MG63 (cell line): ENCODE data around the gene CBFB. TPM values are rescaled to one million over a fixed set of nuclear protein-coding genes. Genes with fewer than 3 reads are reported as not detected.

ENCODE experiments used
- DNase-seq: peaks from one replicate; pipeline ENCODE4 v3.0.0-alpha.2; 2020
- H3K27me3 ChIP-seq: fragments of 250-450 bp; sonication (Bioruptor Pico); 2 replicates; pipeline ENCODE4 v1.5.1; 2020; ENCODE audit warnings: mild to moderate bottlenecking, moderate library complexity
- H3K36me3 ChIP-seq: fragments of 250-450 bp; sonication (Bioruptor Pico); 2 replicates; pipeline ENCODE4 v1.5.1; 2020; ENCODE audit warnings: mild to moderate bottlenecking, moderate library complexity
- H3K4me3 ChIP-seq: fragments of 250-450 bp; sonication (Bioruptor Pico); 2 replicates; pipeline ENCODE4 v1.5.1; 2020; ENCODE audit warnings: mild to moderate bottlenecking, moderate library complexity
- H3K9me3 ChIP-seq: fragments of 250-450 bp; sonication (Bioruptor Pico); 2 replicates; pipeline ENCODE4 v1.5.1; 2020; ENCODE audit warnings: mild to moderate bottlenecking, moderate library complexity
- total RNA-seq: library from RNA; depleted of rRNA; stranded (reverse); fragments of >200 nt; shearing (Covaris generic); gene quantifications from 2 replicates; pipeline ENCODE4 v1.2.3, GENCODE V29; 2014; ENCODE audit warnings: low replicate concordance

Gene CBFB
- total RNA-seq, 1 experiment from 2014 or later, result 15.8 TPM

DNA sequence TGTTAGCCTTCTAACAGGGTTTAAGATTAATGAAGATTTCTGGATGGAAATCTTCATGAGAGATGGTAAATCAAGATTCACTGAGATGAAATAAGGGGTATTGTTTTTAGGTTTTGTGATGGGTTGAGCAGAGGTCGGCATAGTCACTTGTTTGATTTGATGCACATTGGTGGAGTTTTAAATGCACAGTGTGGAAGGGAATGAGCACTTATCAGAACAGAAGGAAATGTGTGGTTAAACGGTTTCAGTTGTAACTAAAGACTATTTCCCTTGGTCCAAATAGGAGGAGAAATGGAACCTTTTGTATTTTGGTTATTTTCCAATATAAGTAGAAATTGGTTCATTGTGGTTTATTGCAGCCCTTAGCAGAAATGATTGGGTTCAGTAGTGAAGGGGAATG lies 34.1 kb downstream of the CBFB start:
- DNase-seq, result no peak
- peaks cover 21% of the 10 kb centered on the region for H3K36me3 ChIP-seq
- H3K9me3 ChIP-seq, result no peaks in the 10 kb centered on the region
- no peak overlapping the region for H3K4me3 ChIP-seq
- no peaks in the 10 kb centered on the region for H3K27me3 ChIP-seq

DNA sequence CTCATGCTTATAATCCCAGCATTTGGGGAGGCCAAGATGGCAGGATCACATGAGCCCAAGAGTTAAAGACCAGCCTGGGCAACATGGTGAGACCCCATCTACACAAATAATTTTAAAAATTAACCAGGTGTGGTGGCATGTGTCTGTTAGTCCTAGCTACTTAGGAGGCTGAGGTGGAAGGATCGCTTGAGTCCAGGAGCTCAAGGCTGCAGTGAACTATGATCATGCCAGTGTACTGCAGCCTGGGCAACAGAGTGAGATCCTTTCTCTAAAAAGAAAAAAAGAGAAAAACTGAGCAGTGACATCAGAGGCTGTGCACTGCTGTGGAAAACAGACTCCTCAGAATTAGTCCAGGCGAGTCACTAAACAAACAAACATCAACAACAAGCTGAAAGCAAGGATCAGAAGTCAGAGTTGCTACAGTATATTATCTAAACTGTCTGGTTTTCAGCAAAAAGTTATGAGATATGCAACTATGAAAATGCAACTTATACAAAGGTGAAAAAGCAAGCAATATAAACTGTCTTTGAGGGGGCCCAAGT lies 39.3 kb downstream of the CBFB start:
- H3K27me3 ChIP-seq, result no peaks in the 10 kb centered on the region
- H3K4me3 ChIP-seq, result no peak overlapping the region
- peaks cover 29% of the 10 kb centered on the region for H3K36me3 ChIP-seq
- H3K9me3 ChIP-seq, result no peaks in the 10 kb centered on the region
- no peak for DNase-seq

DNA sequence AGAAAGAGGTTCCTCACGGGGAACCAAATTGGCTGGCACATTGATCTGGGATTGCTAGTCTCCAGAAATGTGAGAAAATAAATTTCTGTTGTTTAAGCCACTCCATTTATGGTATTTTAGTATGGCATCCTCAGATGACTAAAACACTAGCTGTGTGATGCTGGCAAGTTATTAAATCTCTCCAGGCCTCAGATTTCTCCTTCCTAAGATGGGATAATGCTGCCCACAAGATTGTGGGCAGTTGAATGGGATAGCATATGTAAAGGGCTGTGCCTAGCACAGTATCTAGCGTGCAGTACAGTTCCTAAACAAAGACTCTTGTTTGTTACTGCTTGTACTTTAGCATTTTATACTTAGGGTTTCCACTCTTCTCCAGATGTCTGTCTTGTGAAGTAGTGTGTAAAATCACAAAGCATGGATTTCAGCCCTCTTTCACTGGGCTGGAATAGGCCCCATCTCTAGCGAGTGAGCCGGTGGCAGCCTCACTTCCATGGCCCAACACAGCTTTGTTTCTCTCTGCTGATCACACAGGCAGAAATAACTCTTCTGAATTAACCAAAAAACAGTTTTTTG lies 42.6 kb downstream of the CBFB start:
- Histone ChIP-seq H3K4me3 (no peak overlapping the region), H3K27me3 (no peaks in the 10 kb centered on the region), H3K9me3 (no peaks in the 10 kb centered on the region), H3K36me3 (peaks cover 29% of the 10 kb centered on the region)
- DNase-seq, result no peak

DNA sequence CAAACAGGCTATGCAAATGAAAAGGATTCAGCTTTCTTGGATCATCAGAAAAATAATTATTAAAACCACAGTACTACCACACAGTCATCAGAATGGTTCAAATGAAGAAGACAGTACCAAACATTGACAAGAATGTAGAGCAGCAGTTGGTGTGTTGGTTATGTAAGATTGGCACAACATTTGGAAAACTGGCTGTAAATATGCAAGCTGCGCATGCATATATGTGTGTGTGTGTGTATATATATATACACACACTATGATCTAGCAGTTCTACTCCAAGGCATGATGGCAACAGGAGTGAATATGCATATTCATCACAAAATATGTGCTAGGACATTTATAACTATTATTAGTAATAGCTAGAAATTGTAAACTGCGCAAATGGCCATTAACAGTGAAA lies 46.4 kb downstream of the CBFB start:
- peaks cover 9% of the 10 kb centered on the region for H3K36me3 ChIP-seq
- no peak for DNase-seq
- no peak overlapping the region for H3K4me3 ChIP-seq
- no peaks in the 10 kb centered on the region for H3K27me3 ChIP-seq
- H3K9me3 ChIP-seq, result no peaks in the 10 kb centered on the region

DNA sequence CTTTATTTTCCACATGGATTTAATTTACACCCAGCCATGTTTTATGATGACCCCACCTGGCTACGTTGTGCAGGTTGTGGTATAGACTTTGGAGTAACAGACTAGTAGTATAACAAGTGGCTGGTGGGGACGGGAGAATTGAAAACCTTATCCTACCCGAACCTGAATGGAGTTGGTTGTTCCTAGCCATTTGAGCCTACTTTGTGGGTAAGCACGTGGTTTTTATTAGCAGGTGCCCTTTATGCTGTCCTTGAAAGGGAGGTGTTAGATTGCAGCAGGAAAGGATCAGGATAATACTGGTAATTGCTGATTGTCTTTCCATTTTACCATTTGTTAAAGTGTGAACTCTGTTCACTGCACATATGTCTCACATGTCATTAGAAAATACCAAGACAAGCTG lies 48.9 kb downstream of the CBFB start:
- DNase-seq, result no peak
- Histone ChIP-seq H3K4me3 (no peak overlapping the region), H3K27me3 (no peaks in the 10 kb centered on the region), H3K9me3 (no peaks in the 10 kb centered on the region), H3K36me3 (peaks cover 7% of the 10 kb centered on the region)

DNA sequence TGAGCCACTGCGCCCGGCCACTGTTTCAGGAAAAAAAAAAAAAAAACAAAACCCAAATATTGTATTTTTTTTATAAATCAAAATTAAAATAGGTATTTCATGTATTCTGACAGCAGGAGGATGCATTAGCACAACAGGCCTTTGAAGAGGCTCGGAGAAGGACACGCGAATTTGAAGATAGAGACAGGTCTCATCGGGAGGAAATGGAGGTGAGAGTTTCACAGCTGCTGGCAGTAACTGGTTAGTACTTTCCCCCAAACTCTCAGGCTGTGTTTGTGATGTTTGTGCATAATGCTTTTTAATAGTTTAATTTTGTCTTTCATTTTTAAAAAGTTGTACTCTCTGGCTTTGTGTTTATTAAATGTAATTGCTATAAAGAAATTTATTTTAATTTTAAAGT lies 53.2 kb downstream of the CBFB start:
- Histone ChIP-seq H3K4me3 (no peak overlapping the region), H3K36me3 (peaks cover 6% of the 10 kb centered on the region), H3K9me3 (no peaks in the 10 kb centered on the region), H3K27me3 (no peaks in the 10 kb centered on the region)
- DNase-seq, result no peak

DNA sequence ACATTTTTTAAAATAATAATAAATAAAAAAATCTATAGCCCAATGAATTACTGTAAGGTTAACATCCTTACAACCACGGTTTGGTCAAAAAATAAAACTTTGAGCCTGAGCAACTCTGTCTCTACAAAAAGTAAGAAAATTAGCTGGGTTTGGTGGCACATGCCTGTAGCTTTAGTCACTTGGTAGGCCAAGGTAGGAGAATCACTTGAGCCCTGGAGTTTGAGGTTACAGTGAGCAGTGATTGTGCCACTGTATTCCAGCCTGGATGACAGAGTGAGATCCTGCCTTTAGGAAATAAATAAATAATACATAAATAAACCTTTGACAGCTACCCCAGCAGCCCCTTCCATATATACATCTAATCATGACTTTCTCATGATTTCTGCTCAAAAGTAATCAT lies 53.9 kb downstream of the CBFB start:
- Histone ChIP-seq H3K36me3 (peaks cover 6% of the 10 kb centered on the region), H3K9me3 (no peaks in the 10 kb centered on the region), H3K4me3 (no peak overlapping the region), H3K27me3 (no peaks in the 10 kb centered on the region)
- no peak for DNase-seq

DNA sequence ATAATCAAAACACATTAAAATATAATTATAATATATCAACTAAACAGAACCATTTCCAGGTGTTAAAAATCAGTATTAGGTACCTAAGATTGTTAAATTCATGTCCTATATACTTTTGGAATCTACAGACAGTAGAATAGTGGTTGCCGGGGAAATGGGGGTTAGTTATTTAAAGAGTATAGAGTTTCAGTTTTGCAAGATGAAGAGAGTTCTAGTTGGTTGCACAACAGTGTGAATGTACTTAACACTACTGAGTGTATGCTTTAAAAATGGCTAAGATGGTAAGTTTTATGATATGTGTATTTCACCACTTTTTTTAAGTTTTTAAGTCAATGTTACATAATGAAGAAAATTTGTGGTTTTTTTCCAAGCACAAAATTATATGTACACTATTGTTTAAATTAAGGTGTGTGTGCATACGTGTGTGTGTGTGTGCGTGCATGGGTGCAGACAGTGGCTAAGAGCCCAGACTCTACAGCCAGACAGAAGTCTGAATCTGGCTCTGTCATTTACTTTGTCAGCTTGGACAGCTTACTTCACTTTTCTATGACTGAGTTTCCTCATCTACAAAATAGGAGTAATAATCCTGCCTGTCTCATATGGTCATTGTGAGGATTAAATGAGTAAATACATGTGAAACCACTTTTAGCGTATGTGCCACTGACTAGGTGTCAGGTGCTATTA lies 55.5 kb downstream of the CBFB start:
- Histone ChIP-seq H3K27me3 (no peaks in the 10 kb centered on the region), H3K36me3 (peaks cover 6% of the 10 kb centered on the region), H3K9me3 (no peaks in the 10 kb centered on the region), H3K4me3 (no peak overlapping the region)
- DNase-seq, result no peak

DNA sequence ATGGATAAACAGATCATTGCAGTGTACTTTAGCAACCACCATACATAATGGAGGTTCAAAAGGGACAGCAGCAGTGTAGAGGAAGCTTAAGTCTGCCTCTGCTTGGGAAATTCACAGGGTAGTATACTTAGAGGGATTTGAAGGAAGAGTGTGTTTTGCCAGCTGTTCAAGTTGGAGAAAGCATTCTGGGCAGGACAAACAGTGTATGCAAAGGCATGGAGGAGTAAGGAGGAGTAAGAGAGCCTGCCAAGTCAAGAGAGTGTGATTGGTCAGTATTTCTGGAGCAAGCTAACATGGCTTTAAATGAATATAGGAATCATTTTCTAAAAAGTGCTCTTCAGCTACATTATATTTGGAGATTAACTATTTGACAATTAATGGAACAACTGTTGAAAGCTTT lies 57.9 kb downstream of the CBFB start:
- no peaks in the 10 kb centered on the region for H3K27me3 ChIP-seq
- H3K36me3 ChIP-seq, result peaks cover 6% of the 10 kb centered on the region
- DNase-seq, result no peak
- no peak overlapping the region for H3K4me3 ChIP-seq
- H3K9me3 ChIP-seq, result no peaks in the 10 kb centered on the region

DNA sequence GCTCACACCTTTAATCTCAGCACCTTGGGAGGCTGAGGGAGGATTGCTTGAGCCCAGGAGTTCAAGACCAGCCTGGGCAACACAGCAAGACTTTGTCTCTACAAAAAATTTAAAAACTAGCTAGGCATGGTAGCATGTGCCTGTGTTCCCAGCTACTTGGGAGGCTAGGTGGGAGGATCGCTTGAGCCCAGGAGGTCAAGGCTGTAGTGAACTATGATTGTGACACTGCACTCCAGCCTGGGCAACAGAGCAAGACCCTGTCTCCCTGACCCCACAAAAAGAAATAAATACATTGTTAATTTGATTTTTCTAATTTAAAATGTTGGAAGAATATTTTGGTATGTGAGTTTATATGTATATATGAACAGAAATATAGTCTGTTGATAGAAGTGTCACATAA lies 58.3 kb downstream of the CBFB start:
- H3K4me3 ChIP-seq, result no peak overlapping the region
- DNase-seq, result no peak
- H3K36me3 ChIP-seq, result peaks cover 8% of the 10 kb centered on the region
- H3K27me3 ChIP-seq, result no peaks in the 10 kb centered on the region
- H3K9me3 ChIP-seq, result no peaks in the 10 kb centered on the region

DNA sequence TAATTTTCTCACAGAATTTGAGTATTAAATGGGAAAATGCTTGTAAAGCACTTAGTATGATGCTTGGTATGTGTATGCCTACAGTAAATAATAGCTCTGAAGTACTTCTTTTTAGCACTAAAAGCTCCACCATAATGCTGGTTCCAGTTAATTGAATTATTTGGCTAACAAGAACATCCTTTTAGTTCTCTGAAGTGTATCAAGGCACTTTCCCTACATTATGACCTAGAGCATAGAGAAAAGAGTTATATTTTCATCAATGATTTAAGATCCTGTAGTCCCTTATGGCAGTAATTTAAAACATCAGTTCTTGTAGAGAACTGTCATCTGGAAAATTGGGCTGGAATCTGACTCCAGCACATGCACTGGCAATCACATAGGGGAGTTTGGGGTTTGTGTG lies 58.9 kb downstream of the CBFB start:
- no peaks in the 10 kb centered on the region for H3K9me3 ChIP-seq
- no peak for DNase-seq
- no peaks in the 10 kb centered on the region for H3K27me3 ChIP-seq
- H3K36me3 ChIP-seq, result peaks cover 8% of the 10 kb centered on the region
- no peak overlapping the region for H3K4me3 ChIP-seq

DNA sequence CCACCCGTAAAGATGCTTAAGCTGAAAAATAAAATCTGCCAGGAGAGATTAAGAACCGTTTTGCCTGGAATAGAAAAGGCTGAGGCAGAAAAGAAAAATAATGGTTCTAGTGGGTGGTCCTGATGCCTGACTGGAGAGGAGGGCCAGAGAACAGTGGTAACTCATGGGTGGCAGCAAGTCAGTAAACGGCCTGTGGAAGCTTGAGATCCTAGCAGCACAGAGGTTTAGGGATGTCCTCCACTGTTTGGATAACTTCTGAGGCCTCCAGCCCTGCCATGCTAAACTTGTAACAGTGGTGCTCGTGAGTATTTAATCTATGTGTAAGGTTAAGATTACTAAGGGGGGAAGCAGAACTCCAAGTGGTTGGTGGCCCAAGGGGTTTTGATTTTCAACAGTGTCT lies 59.6 kb downstream of the CBFB start:
- no peaks in the 10 kb centered on the region for H3K9me3 ChIP-seq
- no peak overlapping the region for H3K4me3 ChIP-seq
- peaks cover 8% of the 10 kb centered on the region for H3K36me3 ChIP-seq
- H3K27me3 ChIP-seq, result no peaks in the 10 kb centered on the region
- no peak for DNase-seq

DNA sequence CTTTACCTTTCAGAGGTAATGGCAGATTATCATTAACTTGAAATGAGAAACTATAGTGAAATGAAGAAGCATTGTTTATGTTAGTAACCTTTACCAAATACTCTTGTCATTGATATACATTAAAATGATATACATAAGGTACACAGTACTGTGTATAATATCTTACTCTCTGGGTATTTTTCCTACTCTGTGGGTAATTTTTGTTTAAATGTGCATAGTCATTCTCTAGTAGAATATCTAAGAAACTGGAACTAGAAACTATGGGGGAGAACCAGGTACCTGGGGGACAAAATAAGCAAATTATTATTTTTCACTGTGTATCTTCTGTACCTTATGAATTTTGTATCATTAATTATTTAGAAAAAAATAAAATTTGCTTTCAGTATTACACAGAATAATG lies 60.2 kb downstream of the CBFB start:
- DNase-seq, result no peak
- no peak overlapping the region for H3K4me3 ChIP-seq
- no peaks in the 10 kb centered on the region for H3K27me3 ChIP-seq
- peaks cover 8% of the 10 kb centered on the region for H3K36me3 ChIP-seq
- H3K9me3 ChIP-seq, result no peaks in the 10 kb centered on the region

DNA sequence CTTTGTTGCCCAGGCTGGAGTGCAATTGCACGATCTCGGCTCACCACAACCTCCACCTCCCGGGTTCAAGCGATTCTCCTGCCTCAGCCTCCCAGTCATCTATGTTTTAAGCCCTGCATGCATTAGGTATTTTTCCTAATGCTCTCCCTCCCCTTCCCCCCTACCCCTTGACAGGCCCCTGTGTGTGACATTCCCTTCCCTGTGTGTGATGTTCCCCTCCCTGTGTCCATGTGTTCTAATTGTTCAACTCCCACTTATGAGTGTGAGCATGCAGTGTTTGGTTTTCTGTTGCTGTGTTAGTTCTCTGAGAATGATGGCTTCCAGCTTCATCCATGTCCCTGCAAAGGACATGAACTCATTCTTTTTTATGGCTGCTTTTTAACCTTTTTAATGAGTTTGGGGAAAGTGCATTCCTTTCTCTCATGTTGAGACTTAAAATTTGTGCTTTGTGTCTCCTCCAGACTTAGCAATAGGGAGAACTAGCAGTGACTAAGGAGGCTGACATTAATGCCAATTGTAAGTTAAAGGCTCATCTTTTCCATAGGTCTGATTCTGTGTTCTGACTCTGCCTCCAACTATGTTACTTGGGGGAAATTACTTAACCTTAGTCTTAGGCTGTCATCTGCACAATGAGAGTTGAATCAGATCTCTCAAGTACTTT lies 63.1 kb downstream of the CBFB start:
- Histone ChIP-seq H3K27me3 (no peaks in the 10 kb centered on the region), H3K9me3 (no peaks in the 10 kb centered on the region), H3K4me3 (no peak overlapping the region), H3K36me3 (peaks cover 2% of the 10 kb centered on the region; the same call in 1 of the 2 replicates)
- DNase-seq, result no peak

DNA sequence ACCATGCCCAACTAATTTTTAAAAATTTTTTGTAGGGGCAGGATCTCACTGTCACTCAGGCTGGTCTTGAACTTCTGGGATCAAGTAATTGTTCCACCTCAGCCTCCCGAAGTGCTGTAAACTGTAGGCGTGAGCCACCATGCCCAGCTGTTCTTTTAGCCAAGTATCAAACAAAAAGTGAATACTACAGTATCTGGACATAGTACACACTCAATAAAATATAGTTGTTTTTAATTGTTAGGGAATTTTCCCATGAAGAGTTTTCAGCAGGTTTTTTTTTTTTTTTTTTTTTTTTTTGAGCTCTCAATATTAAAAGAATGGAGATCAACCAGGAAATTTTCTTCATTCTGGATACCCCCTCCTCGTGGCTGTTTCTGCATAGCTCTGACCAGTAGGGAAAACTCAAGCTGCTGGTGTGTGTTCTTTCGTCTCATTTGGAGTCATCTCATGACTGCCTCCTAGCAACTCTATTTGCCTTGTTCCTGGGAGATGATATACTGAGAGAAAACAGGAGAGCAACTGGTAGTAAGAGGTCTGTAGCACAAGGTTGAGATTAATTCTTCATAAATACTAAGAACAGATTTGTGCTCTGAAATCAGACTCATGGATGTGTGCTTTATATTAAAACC lies 64.3 kb downstream of the CBFB start:
- Histone ChIP-seq H3K4me3 (no peak overlapping the region), H3K9me3 (no peaks in the 10 kb centered on the region), H3K36me3 (peaks cover 2% of the 10 kb centered on the region; the same call in 1 of the 2 replicates), H3K27me3 (no peaks in the 10 kb centered on the region)
- DNase-seq, result no peak

DNA sequence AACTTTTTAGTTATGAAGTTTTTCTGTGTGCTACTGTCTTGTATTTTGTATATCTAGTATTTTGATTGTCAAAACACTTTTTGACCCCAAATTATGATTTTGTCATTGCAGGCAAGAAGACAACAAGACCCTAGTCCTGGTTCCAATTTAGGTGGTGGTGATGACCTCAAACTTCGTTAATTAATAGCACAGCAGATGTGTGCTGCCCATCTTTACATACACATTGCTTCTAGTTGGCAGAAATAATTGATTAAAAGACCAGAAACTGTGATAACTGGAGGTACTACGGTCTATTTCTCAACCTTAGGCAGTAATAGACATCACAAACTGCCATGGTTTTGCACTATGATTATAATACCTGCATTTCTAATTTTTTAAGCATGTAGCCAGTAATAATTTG lies 69.7 kb downstream of the CBFB start:
- Histone ChIP-seq H3K4me3 (no peak overlapping the region), H3K27me3 (no peaks in the 10 kb centered on the region), H3K9me3 (no peaks in the 10 kb centered on the region), H3K36me3 (peaks cover 8% of the 10 kb centered on the region; the same call in 1 of the 2 replicates)
- DNase-seq, result no peak

DNA sequence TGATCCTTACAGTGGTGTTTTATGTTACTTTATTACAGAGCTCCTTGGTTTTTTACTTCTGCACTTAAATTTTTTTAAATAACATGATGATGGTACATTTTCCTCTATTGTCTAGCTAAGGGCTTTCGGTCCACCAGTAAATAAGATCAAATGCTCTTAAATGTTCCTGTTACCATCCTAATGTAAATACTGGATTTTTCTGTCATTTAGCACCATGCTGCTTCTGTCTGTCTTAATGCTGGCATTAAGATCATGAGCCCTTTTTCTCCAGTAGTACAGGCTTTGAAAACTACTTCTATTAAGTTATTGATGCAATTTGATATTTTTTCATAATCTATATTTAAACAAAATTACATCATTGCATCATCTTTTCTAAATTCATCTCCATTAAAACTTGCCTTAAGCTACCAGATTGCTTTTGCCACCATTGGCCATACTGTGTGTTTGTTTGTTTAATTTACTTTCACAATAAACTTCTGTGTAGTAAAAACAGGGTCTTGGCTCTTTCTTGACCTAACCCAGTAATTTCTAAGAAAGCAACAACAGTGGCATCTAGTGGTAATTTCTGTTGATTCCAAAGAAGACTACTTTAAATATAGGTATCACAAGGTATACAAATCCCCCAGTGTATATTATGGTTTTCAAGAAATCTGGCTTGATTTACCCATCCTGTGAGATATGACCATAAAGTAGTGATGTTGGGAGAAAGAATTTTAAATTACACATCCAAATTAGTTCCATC lies 71.8 kb downstream of the CBFB start:
- Histone ChIP-seq H3K4me3 (no peak overlapping the region), H3K9me3 (no peaks in the 10 kb centered on the region), H3K36me3 (peaks cover 8% of the 10 kb centered on the region; the same call in 1 of the 2 replicates), H3K27me3 (no peaks in the 10 kb centered on the region)
- no peak for DNase-seq
